ENCODE measurements around the gene GK2. TPM values are rescaled to one million over a fixed set of nuclear protein-coding genes. Genes with fewer than 3 reads are reported as not detected.

Gene GK2
- total and polyA plus RNA-seq, 2 of the 4 experiments (the other 2 are of a cell fraction) = not detected

- Histone ChIP-seq H2AK5ac (ENCODE audit: low read depth, low read length) (no peak overlapping the region), H3K56ac (ENCODE audit: extremely low read depth, insufficient read depth, low read length) (no peak overlapping the region), H3K14ac (replicated peaks; ENCODE audit: low read depth, low read length) (no peak overlapping the region), H4K91ac (ENCODE audit: insufficient read depth, low read depth, low read length) (no peak overlapping the region), H4K8ac (ENCODE audit: low read depth in 2 of 2, low read length in 2 of 2) (no peak overlapping the region), H3K9me1 (ENCODE audit: insufficient read depth, low read length) (no peaks in the 10 kb centered on the region), H3K9me3 (ENCODE audit: control insufficient read depth, insufficient read depth, low read length) (no peaks in the 10 kb centered on the region), H3K4me1 (ENCODE audit: control insufficient read depth, insufficient read depth, low read length) (no peaks in the 10 kb centered on the region), H3K27ac (ENCODE audit: insufficient read depth, low read length) (no peak overlapping the region), H3K79me1 (ENCODE audit: low read depth in 1 of 2, low read length in 2 of 2) (no peaks in the 10 kb centered on the region), H3K4me3 (ENCODE audit: insufficient read depth, low read depth, low read length) (no peak overlapping the region), H4K5ac (ENCODE audit: low read depth, low read length) (no peak overlapping the region), H3K23ac (ENCODE audit: low read depth, low read length) (no peak overlapping the region), H2BK15ac (ENCODE audit: low read depth, low read length) (no peak overlapping the region), H2BK20ac (ENCODE audit: low read depth, low read length) (no peak overlapping the region), H2BK120ac (ENCODE audit: low read depth, low read length) (no peak overlapping the region), H2AFZ (replicated peaks; ENCODE audit: low read length, poor library complexity) (no peak overlapping the region), H3K4ac (ENCODE audit: low read depth, low read length) (no peak overlapping the region), H3K18ac (ENCODE audit: low read depth, low read length) (no peak overlapping the region), H3K4me2 (ENCODE audit: low read depth, low read length) (no peak overlapping the region), H4K20me1 (ENCODE audit: insufficient read depth, low read length) (no peaks in the 10 kb centered on the region), H2AK9ac (replicated peaks; ENCODE audit: low read depth, low read length, poor library complexity) (no peak overlapping the region), H3K9ac (ENCODE audit: low read depth, low read length) (no peak overlapping the region), H3K27me3 (ENCODE audit: control insufficient read depth, insufficient read depth, low read length) (no peaks in the 10 kb centered on the region), H2BK5ac (ENCODE audit: low read depth, low read length, poor library complexity, severe bottlenecking) (no peak overlapping the region), H3K36me3 (ENCODE audit: control insufficient read depth, insufficient read depth, low read length) (no peaks in the 10 kb centered on the region)
- no CpG with 5 or more reads among the region's 6 CpGs for WGBS, 2 experiments (ENCODE audit: extremely low coverage in 2 of 2, insufficient read length in 1 of 2)
- intact Hi-C loops (cut with micrococcal nuclease) = no loop called here
- BruUV-seq (replicated peaks) = no TSS peak
- TF ChIP-seq MAFK (IDR thresholded peaks at IDR 0.05; ENCODE audit: low read depth, low read length) (no peak), RAD21 (IDR thresholded peaks at IDR 0.05; ENCODE audit: low read length) (no peak), BHLHE40 (IDR thresholded peaks at IDR 0.05; ENCODE audit: low read depth, low read length) (no peak), MAZ (IDR thresholded peaks at IDR 0.05; ENCODE audit: borderline replicate concordance, low read depth, low read length) (no peak), MXI1 (IDR thresholded peaks at IDR 0.05; ENCODE audit: borderline replicate concordance, low read depth, low read length) (no peak), SMC3 (IDR thresholded peaks at IDR 0.05; ENCODE audit: low read depth, low read length) (no peak)
- ChIA-PET POLR2A (ENCODE audit: unreplicated experiment) (no interaction called here), CTCF (no interaction called here)
- dilution Hi-C loops (cut with HindIII; ENCODE audit: low sequenced_read_pairs, unreplicated experiment) = no loop called here
- DNase-seq (no peak), ATAC-seq (ENCODE audit: low read depth) (no peak)
- in situ Hi-C loops (cut with MboI; ENCODE audit: low sequenced_read_pairs) = no loop called here
Measured at GRCh38 chr4:79364061-79364460, 44.0 kb downstream of the GK2 start.
